T-cell (primary cell): Measurements from ENCODE around the gene PPP4R1. TPM values are rescaled to one million over a fixed set of nuclear protein-coding genes. Genes with fewer than 3 reads are reported as not detected.

Experiments used
- ATAC-seq, 4 experiments: fragments of 200-7000 bp in 3 of 4; fragments of 150-1000 bp in 1 of 4; cut with Tn5 transposase; replicated peaks in 1 of 4; 1 replicate in 3 of 4; 2 replicates in 1 of 4; pipeline ENCODE4 v1.10.0; 2021; ENCODE audit warnings: moderate library complexity in 3 of 4, mild to moderate bottlenecking in 2 of 4, moderate number of reproducible peaks in 1 of 4
- CTCF ChIA-PET, 2 donors: fragments of 300-600 bp; sonication (Branson Sonifier 250); formaldehyde crosslinking; loops; one replicate each; lab custom pipeline; 2022; ENCODE audit warnings: antibody characterized with exemption in 2 of 2; lab: Charles Lee
- POLR2A ChIA-PET, 2 donors: fragments of 300-600 bp; sonication (Branson Sonifier 250); formaldehyde crosslinking; loops; one replicate each; lab custom pipeline; 2022; ENCODE audit warnings: antibody characterized with exemption in 2 of 2; lab: Charles Lee
- DNase-seq, 35 experiments: peaks; one replicate each; pipeline versions ENCODE4 v3.0.0 to v3.0.0-alpha.2; 2013 to 2023
- H3K27ac ChIP-seq: one replicate; pipeline ENCODE4 v1.5.1; 2013; ENCODE audit warnings: low read length
- H3K27me3 ChIP-seq, 2 experiments: replicated peaks in 1 of 2; 1 replicate in 1 of 2; 2 replicates in 1 of 2; pipeline versions ENCODE4 v1.6.1 to v1.7.0; 2013; ENCODE audit warnings: low read length in 1 of 2, mixed read lengths in 1 of 2; ENCODE audit not compliant: control insufficient read depth in 2 of 2, insufficient read depth in 2 of 2; ENCODE audit errors: extremely low read depth in 1 of 2
- H3K36me3 ChIP-seq, 2 donors: 1 replicate in 1 of 2; 2 replicates in 1 of 2; pipeline versions ENCODE4 v1.6.1 to v1.7.0; 2013; ENCODE audit warnings: low read length in 1 of 2; ENCODE audit not compliant: control insufficient read depth in 2 of 2, insufficient read depth in 1 of 2; ENCODE audit errors: extremely low read depth in 1 of 2
- H3K4me1 ChIP-seq, 2 experiments: 1 replicate in 1 of 2; 2 replicates in 1 of 2; pipeline versions ENCODE4 v1.6.1 to v1.7.0; 2013; ENCODE audit warnings: low read length in 2 of 2, mixed read lengths in 1 of 2; ENCODE audit not compliant: insufficient read depth in 2 of 2, control insufficient read depth in 1 of 2; ENCODE audit errors: extremely low read depth in 1 of 2
- H3K4me3 ChIP-seq, 2 donors: 1 replicate in 1 of 2; 2 replicates in 1 of 2; pipeline versions ENCODE4 v1.5.1 to v1.7.0; 2013; ENCODE audit warnings: mild to moderate bottlenecking in 2 of 2, low read length in 1 of 2, moderate library complexity in 1 of 2; ENCODE audit not compliant: control insufficient read depth in 1 of 2; ENCODE audit errors: extremely low read depth in 1 of 2
- H3K9me3 ChIP-seq: 2 replicates; pipeline ENCODE4 v1.7.0; 2013
- H3K27ac Mint-ChIP-seq, 2 donors: one replicate each; pipeline ENCODE4 v1.8.0; 2020 to 2021; ENCODE audit warnings: mild to moderate bottlenecking in 2 of 2, mixed read lengths in 2 of 2
- H3K27me3 Mint-ChIP-seq, 2 donors: one replicate each; pipeline ENCODE4 v1.8.0; 2021 to 2022; ENCODE audit warnings: mixed read lengths in 2 of 2
- H3K36me3 Mint-ChIP-seq: one replicate; pipeline ENCODE4 v1.8.0; 2021; ENCODE audit warnings: mixed read lengths
- H3K4me1 Mint-ChIP-seq, 3 donors: one replicate each; pipeline ENCODE4 v1.8.0; 2020 to 2022; ENCODE audit warnings: mixed read lengths in 3 of 3, mild to moderate bottlenecking in 1 of 3
- H3K4me3 Mint-ChIP-seq, 3 donors: one replicate each; pipeline ENCODE4 v1.8.0; 2020 to 2022; ENCODE audit warnings: mild to moderate bottlenecking in 3 of 3, mixed read lengths in 3 of 3, moderate library complexity in 3 of 3
- H3K9me3 Mint-ChIP-seq, 3 donors: one replicate each; pipeline ENCODE4 v1.8.0; 2020 to 2022; ENCODE audit warnings: mixed read lengths in 3 of 3
- WGBS: methylation state at CpG from one replicate; pipeline ENCODE4 v1.1.5; 2013; ENCODE audit warnings: missing lambda C conversion rate; ENCODE audit not compliant: insufficient coverage; 5-methylcytosine and 5-hydroxymethylcytosine counted together
- total RNA-seq, 35 experiments: library from RNA in 6 of 35; stranded (reverse) in 6 of 35; fragments of 120-200 nt in 1 of 35; gene quantifications; one replicate each; pipeline versions ENCODE4 v1.2.1 to v1.2.4 and lab custom pipeline; 2013 to 2026

The PPP4R1 gene
- total RNA-seq, 5 donors from 2014 or later (not counting 1 experiment from before 2014, with no cell fraction given): 31.5 to 54.7 (median 44.4) TPM

GRCh38 chr18:9507565-9508088 lies 106.7 kb downstream of the PPP4R1 start:
- H3K27ac Mint-ChIP-seq: no peak overlapping the region
- Histone ChIP-seq H3K27ac (no peak overlapping the region), H3K9me3 (no peaks in the 10 kb centered on the region), H3K36me3 (no peaks in the 10 kb centered on the region), H3K4me3 (no peak overlapping the region), H3K4me1 (no peaks in the 10 kb centered on the region), H3K27me3 (no peaks in the 10 kb centered on the region)
- no CpG with 5 or more reads among the region's 2 CpGs for WGBS
- H3K4me1 Mint-ChIP-seq: peaks cover 39 to 44% (median 39%) of the 10 kb centered on the region in 3 donors
- H3K27me3 Mint-ChIP-seq: no peaks in the 10 kb centered on the region
- no peak for ATAC-seq
- no peak overlapping the region for H3K4me3 Mint-ChIP-seq
- ChIA-PET POLR2A (no interaction called here), CTCF (interaction anchor here (0.6 to 1.6 kb wide), 2 partner anchors 9 to 849 kb away, joined by 4 to 6 read pairs; no protein-coding TSS in a partner anchor)
- peaks cover 0 to 13% (median 6%) of the 10 kb centered on the region in 3 donors for H3K9me3 Mint-ChIP-seq
- peaks cover 16% of the 10 kb centered on the region for H3K36me3 Mint-ChIP-seq
- no peak for DNase-seq

- Mint-ChIP-seq H3K36me3 (peaks cover 30% of the 10 kb centered on the region), H3K9me3 (peaks cover 0 to 20% (median 6%) of the 10 kb centered on the region in 3 donors), H3K27me3 (no peaks in the 10 kb centered on the region), H3K4me3 (no peak overlapping the region), H3K4me1 (peaks cover 38 to 49% (median 42%) of the 10 kb centered on the region in 3 donors), H3K27ac (no peak overlapping the region)
- no peaks in the 10 kb centered on the region for H3K36me3 ChIP-seq
- no peaks in the 10 kb centered on the region for H3K4me1 ChIP-seq
- H3K9me3 ChIP-seq: no peaks in the 10 kb centered on the region
- WGBS: 92% methylated on average over 3 of the region's 4 CpGs
- ATAC-seq (no peak), DNase-seq (no peak)
- no peak overlapping the region for H3K27ac ChIP-seq
- ChIA-PET CTCF (interaction anchor here (0.8 to 1.6 kb wide), 3 partner anchors 11 to 13 kb away, joined by 3 to 6 read pairs (median 3); no protein-coding TSS in a partner anchor), POLR2A (no interaction called here)
- no peaks in the 10 kb centered on the region for H3K27me3 ChIP-seq
- no peak overlapping the region for H3K4me3 ChIP-seq
Measured at GRCh38 chr18:9506046-9506792, 108.1 kb downstream of the PPP4R1 start.

Other genes starting within 250 kb of the PPP4R1 start
- gene RALBP1, start 139.0 kb downstream of the PPP4R1 start, total RNA-seq: 10 to 100 TPM; 21.6 to 42.7 (median 41.5) TPM
- gene RAB31, start 93.7 kb upstream of the PPP4R1 start, total RNA-seq: 1 to 10 TPM in 4 of 5 donors, under 1 TPM in 1; 0.60 to 2.0 (median 1.5) TPM